Activated CD4-positive, alpha-beta T cell treated with anti-CD3 and anti-CD28 coated beads, Interleukin-2, amount 10 ng/mL, durations not matched to agents 7 days and 5 days (primary cell): ENCODE results near the gene SLC25A14. TPM values are rescaled to one million over a fixed set of nuclear protein-coding genes. Genes with fewer than 3 reads are reported as not detected.
A peak's percentile ranks its signal among the peaks of the same experiment; 100 is the strongest.
"Not testable (repeated sequence)": the region's sequence is repeated elsewhere in the genome, so short reads cannot be mapped to it uniquely, and the experiment has no call there.

Source experiments
- CTCF ChIA-PET: fragments of 350-600 bp; sonication (Branson Sonifier 250); formaldehyde crosslinking; loops from one replicate; lab custom pipeline; 2021; ENCODE audit warnings: antibody characterized with exemption; lab: Charles Lee
- POLR2A ChIA-PET: fragments of 350-600 bp; sonication (Branson Sonifier 250); formaldehyde crosslinking; loops from one replicate; lab custom pipeline; 2021; ENCODE audit warnings: antibody characterized with exemption; lab: Charles Lee
- DNase-seq: peaks from one replicate; pipeline ENCODE4 v3.0.0-alpha.2; 2020
- H3K27ac Mint-ChIP-seq: one replicate; pipeline ENCODE4 v1.8.0; 2021; ENCODE audit warnings: mild to moderate bottlenecking, moderate library complexity, mixed read lengths
- H3K27me3 Mint-ChIP-seq: one replicate; pipeline ENCODE4 v1.8.0; 2021; ENCODE audit warnings: mixed read lengths
- H3K36me3 Mint-ChIP-seq: one replicate; pipeline ENCODE4 v1.8.0; 2021; ENCODE audit warnings: low read depth, mixed read lengths
- H3K4me1 Mint-ChIP-seq: one replicate; pipeline ENCODE4 v1.8.0; 2021; ENCODE audit warnings: mixed read lengths
- H3K4me3 Mint-ChIP-seq: one replicate; pipeline ENCODE4 v1.8.0; 2021; ENCODE audit warnings: mild to moderate bottlenecking, moderate library complexity, mixed read lengths
- H3K9me3 Mint-ChIP-seq: one replicate; pipeline ENCODE4 v1.8.0; 2021; ENCODE audit warnings: mixed read lengths
- total RNA-seq, 2 experiments: library from RNA; stranded (reverse); gene quantifications; one replicate each; pipeline ENCODE4 v1.2.3, GENCODE V29; 2021

The SLC25A14 gene
- total RNA-seq, 2 experiments from 2014 or later: 13.2 to 14.8 TPM

DNA sequence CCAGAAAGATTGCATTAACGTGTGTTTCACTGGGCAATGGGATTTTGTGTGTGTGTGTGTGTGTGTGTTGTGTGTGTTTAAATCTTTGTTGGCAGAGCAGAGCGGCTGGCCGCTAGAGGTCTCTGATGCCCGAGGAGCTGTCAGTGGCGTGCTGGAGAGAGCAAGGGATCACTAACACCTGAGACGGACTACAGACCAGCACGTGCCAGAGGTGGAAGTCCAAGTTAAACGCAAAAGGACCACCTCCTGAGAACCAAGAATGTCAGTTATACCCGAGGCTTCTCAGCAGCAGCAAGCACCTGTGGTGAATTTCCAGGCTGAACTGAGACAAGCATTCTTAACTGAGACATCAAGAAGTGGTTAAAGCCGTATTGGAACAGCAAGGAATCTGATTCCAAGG is 9.0 kb upstream of the SLC25A14 start:
- Mint-ChIP-seq H3K9me3 (no peaks in the 10 kb centered on the region), H3K27ac (no peak overlapping the region), H3K4me3 (no peak overlapping the region), H3K4me1 (no peaks in the 10 kb centered on the region), H3K27me3 (peaks cover 13% of the 10 kb centered on the region), H3K36me3 (no peaks in the 10 kb centered on the region)
- ChIA-PET CTCF (interaction anchor here (0.6 to 1.4 kb wide), 2 partner anchors 8 to 99 kb away, joined by 3 read pairs; no protein-coding TSS in a partner anchor), POLR2A (no interaction called here)
- peak; percentile 41 for DNase-seq

DNA sequence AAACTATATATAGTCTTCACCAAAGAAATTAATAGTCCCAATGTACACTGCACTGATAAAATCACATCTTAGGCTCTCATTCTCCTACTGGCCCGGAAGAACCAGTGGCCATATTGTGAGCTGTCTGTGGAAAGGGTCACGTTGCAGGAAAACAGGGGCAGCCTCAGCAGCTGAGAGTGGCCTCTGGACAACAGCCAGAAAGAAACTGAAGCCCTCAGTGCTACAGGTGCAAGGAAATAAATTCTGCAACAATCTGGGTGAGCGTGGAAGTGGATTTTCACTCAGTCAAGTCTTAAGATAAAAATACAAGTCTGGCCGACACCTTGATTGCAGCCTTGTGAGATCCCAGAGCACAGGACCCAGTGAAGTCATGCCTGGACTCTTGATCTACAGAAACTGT is 3.2 kb upstream of the SLC25A14 start:
- Mint-ChIP-seq H3K27ac (no peak overlapping the region), H3K27me3 (no peaks in the 10 kb centered on the region), H3K4me1 (peaks cover 21% of the 10 kb centered on the region), H3K36me3 (no peaks in the 10 kb centered on the region), H3K9me3 (no peaks in the 10 kb centered on the region), H3K4me3 (no peak overlapping the region)
- ChIA-PET POLR2A (no interaction called here), CTCF (no interaction called here)
- DNase-seq: no peak

DNA sequence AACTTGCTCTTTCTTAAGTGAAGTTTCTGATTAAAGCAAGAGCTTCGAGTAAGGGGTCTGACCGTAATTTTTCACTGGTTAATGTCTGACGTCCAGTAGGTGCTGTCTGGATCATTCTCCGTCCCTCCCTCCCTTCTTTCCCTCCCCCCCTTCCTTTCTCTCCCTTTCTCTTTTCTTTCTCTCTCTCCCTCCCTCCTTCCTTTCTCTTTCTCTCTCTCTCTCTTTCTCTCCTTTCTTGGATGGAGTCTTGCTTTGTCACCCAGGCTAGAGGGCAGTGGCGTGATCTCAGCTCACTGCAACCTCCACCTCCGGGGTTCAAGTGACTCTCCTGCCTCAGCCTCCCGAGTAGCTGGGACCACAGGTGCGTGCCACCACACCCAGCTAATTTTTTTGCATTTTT is 850 bp upstream of the SLC25A14 start:
- H3K27ac Mint-ChIP-seq: peak overlapping the region; percentile 96
- POLR2A ChIA-PET: not testable (repeated sequence)

DNA sequence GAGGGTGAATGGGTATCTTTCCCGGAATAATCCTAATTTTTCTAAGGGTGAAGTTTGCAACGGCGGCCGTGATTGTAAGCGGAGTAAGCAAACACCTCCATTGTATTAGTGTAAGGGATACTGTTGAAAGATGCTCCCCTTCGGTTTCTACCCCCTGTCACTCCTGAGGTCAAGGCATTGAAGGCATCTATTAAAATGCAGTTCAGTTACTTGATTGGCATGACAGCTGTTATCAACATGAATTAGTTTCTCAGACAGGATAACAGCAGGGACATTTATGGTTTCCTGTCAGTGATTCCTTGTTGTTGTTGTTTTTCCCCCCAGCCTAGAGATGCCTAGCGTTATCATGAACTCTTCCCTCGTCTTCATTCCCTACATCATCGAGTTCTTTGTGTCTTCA is 552 bp downstream of the SLC25A14 start:
- DNase-seq: no peak
- no peaks in the 10 kb centered on the region for H3K9me3 Mint-ChIP-seq
- CTCF ChIA-PET: no interaction called here
- POLR2A ChIA-PET: no interaction called here
- no peaks in the 10 kb centered on the region for H3K27me3 Mint-ChIP-seq
- peaks cover 1% of the 10 kb centered on the region for H3K36me3 Mint-ChIP-seq
- peak overlapping the region; percentile 90 for H3K27ac Mint-ChIP-seq
- peaks cover 26% of the 10 kb centered on the region for H3K4me1 Mint-ChIP-seq
- H3K4me3 Mint-ChIP-seq: peak overlapping the region; percentile 85

More for the DNA sequence above, 850 bp upstream of the SLC25A14 start:
- not testable (repeated sequence) for DNase-seq, H3K9me3 Mint-ChIP-seq, H3K27me3 Mint-ChIP-seq, H3K36me3 Mint-ChIP-seq
- Mint-ChIP-seq H3K4me3 (peak overlapping the region; percentile 85), H3K4me1 (peaks cover 26% of the 10 kb centered on the region)
- CTCF ChIA-PET: interaction anchor here (1.0 kb wide), 1 partner anchor 8 kb away, joined by 3 read pairs; no protein-coding TSS in a partner anchor

DNA sequence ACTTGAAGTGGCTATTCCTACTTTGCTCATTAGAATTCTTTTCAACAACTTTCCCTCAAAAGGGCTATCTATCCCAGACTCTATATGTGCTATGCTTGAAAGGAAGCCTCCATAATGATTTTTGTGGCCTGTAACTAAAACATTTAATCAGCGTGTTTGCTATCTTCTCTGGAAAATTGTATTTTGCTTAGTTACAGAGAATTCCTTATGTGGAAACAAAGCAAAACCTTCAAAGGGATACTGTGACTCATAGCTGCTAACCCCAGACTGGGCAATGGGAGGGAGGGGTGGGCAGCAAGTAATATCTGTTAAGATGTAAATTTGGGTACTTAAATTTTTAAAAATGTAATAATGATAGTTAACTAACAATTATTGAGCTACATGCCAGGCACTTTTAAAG is 3.7 kb downstream of the SLC25A14 start:
- Mint-ChIP-seq H3K4me1 (peaks cover 26% of the 10 kb centered on the region), H3K36me3 (peaks cover 1% of the 10 kb centered on the region), H3K27me3 (no peaks in the 10 kb centered on the region), H3K9me3 (no peaks in the 10 kb centered on the region), H3K4me3 (no peak overlapping the region), H3K27ac (no peak overlapping the region)
- ChIA-PET CTCF (no interaction called here), POLR2A (no interaction called here)
- DNase-seq: no peak

DNA sequence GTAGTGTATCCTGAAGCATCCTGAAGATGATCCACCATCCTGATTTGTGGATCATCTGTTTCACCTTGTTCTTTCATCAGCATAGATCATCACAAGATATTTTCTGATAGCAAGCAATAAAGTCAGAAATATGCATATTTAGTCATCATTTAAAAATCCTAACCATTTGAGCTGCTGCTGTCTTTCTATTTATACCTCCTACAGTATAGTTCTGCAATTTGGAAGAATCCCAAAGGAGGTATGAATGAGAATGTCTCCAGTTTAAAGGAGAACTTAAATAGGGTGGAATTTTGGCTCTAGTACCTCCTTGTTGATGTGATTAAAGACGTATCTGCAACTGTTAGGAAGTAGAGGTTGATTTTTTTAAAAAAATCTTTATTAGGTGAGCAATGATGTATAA is 7.6 kb downstream of the SLC25A14 start:
- DNase-seq: no peak
- peaks cover 2% of the 10 kb centered on the region for H3K4me1 Mint-ChIP-seq
- POLR2A ChIA-PET: no interaction called here
- H3K36me3 Mint-ChIP-seq: peaks cover 7% of the 10 kb centered on the region
- CTCF ChIA-PET: no interaction called here
- H3K9me3 Mint-ChIP-seq: peaks cover 2% of the 10 kb centered on the region
- H3K27me3 Mint-ChIP-seq: no peaks in the 10 kb centered on the region
- no peak overlapping the region for H3K27ac Mint-ChIP-seq
- H3K4me3 Mint-ChIP-seq: no peak overlapping the region

DNA sequence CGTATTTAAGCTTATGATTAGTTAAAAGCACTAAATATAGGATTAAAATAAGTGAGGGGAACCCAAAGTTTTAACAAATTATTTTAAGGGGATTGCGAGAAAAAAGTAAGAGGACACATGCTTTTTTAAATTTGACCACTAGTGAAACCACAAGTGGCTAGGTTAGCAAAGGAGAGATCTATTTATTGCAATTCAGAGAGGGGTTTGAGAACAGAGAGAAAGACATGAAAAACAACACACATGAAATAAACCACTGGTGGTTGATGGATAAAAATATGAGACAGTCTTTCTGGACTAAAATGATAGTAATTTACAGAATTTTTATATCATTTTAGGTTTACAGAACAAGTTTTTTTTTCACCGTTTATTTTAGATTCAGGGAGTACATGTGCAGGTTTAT is 11.8 kb downstream of the SLC25A14 start:
- POLR2A ChIA-PET: no interaction called here
- CTCF ChIA-PET: no interaction called here

DNA sequence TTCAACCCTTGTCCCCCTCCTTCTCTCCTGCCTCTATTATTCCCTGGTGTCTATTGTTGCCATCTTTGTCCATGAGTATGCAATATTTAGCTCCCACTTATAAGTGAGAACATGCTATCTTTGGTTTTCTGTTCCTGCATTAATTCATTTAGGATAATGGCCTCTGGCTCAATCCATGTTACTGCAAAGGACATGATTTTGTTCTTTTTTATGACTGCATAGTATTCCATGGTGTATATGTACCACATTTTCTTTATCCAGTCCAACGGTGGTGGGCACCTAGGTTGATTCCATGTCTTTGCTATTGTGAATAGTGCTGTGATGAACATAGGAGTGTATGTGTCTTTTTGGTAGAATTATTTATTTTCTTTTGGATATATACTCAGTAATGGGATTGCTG is 12.3 kb downstream of the SLC25A14 start:
- H3K27me3 Mint-ChIP-seq, H3K27ac Mint-ChIP-seq, DNase-seq, H3K9me3 Mint-ChIP-seq, CTCF ChIA-PET, POLR2A ChIA-PET, H3K4me1 Mint-ChIP-seq, H3K4me3 Mint-ChIP-seq: not testable (repeated sequence)
- H3K36me3 Mint-ChIP-seq: peaks cover 11% of the 10 kb centered on the region

More for the DNA sequence above, 11.8 kb downstream of the SLC25A14 start:
- Mint-ChIP-seq H3K36me3 (peaks cover 11% of the 10 kb centered on the region), H3K27me3 (no peaks in the 10 kb centered on the region), H3K4me1 (no peaks in the 10 kb centered on the region), H3K27ac (no peak overlapping the region), H3K4me3 (no peak overlapping the region), H3K9me3 (peaks cover 2% of the 10 kb centered on the region)
- DNase-seq: no peak

DNA sequence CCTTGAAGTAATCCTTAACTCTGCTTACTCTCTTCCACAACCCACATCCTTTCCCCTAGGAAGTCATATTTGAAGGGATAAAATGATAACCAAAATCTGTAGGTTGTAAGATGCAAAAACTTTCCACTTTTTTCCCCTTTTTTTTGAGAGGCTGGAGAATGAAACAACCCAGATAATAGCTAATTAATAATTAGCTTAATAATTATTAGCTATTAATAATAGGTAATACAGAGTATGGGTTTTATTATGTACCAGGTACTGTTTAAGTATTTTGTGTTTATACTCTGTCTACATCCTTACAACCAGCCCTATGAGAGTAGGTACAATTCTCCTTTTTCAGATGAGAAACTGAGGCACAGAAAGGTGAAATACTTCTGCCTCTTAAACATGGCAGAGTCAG is 36.4 kb downstream of the SLC25A14 start:
- ChIA-PET CTCF (no interaction called here), POLR2A (no interaction called here)
- Mint-ChIP-seq H3K9me3 (no peaks in the 10 kb centered on the region), H3K4me1 (no peaks in the 10 kb centered on the region), H3K4me3 (no peak overlapping the region), H3K27ac (no peak overlapping the region), H3K27me3 (no peaks in the 10 kb centered on the region), H3K36me3 (peaks cover 3% of the 10 kb centered on the region)
- DNase-seq: no peak

DNA sequence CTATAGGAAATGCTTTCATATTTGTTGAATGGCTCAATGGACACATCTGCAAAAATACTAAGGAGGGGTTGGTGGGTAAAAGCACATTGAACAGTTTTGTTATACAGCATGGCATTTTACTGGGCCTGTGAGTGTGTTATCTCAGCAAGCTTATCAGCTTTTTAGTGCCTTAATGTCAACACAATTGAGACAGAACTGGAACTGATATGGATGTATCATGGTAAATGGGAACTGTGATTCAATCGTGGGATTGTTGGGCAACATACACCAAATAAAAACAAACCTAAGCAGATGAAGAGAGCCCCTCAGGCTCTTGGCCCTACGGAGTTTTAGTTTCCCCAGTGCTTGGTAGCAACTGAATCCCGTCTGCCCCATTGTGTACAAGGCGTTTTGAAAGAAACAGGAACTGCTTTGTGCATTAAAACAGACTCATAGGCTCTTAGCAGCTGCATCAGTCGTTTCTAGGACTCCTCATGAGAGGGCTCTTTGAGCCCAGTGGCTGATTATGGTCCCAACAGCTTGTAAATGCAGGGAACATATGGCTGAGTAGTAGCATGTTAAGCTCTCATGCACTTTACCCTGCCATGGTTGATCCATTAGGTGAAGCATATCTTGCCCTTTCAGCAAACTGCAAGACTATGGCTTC is 38.4 kb downstream of the SLC25A14 start:
- POLR2A ChIA-PET: no interaction called here
- CTCF ChIA-PET: interaction anchor here (0.8 kb wide), 1 partner anchor 64 kb away, joined by 3 read pairs; no protein-coding TSS in a partner anchor
- H3K36me3 Mint-ChIP-seq: no peaks in the 10 kb centered on the region
- DNase-seq: no peak
- H3K4me3 Mint-ChIP-seq: no peak overlapping the region
- H3K27ac Mint-ChIP-seq: no peak overlapping the region
- H3K27me3 Mint-ChIP-seq: peaks cover 2% of the 10 kb centered on the region
- no peaks in the 10 kb centered on the region for H3K4me1 Mint-ChIP-seq
- H3K9me3 Mint-ChIP-seq: no peaks in the 10 kb centered on the region

DNA sequence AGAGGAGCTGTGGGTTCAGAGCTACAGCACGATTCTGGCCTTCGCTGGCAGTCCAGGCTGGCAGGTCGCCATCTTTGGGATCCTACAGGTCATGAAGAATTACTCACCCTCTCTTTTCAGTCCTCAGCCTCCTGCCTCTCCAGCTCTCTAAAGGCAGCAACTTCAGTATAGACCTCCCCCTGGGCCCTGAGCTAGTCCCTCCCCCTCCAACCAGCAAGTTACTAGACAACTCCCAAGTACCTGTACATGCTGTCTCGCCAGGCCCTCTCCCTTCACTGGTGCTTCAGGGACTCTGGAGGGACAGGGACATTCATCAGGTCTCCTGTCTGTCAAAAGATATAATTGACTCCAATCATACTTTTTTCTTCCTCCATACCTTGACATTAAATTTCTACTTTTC is 45.8 kb downstream of the SLC25A14 start, which contains the start of gene GPR119:
Gene GPR119, minus strand, starts transcription at position 155 of the 400 bp plus-strand sequence. CDS start 227 bp downstream, outside the sequence.
- Mint-ChIP-seq H3K27me3 (peaks cover 5% of the 10 kb centered on the region), H3K4me1 (no peaks in the 10 kb centered on the region), H3K4me3 (no peak within 1 kb of the TSS), H3K36me3 (no peaks in the 10 kb centered on the region), H3K9me3 (no peaks in the 10 kb centered on the region), H3K27ac (no peak within 1 kb of the TSS)
- CTCF ChIA-PET: no interaction called here
- no peak for DNase-seq
- POLR2A ChIA-PET: no interaction called here

DNA sequence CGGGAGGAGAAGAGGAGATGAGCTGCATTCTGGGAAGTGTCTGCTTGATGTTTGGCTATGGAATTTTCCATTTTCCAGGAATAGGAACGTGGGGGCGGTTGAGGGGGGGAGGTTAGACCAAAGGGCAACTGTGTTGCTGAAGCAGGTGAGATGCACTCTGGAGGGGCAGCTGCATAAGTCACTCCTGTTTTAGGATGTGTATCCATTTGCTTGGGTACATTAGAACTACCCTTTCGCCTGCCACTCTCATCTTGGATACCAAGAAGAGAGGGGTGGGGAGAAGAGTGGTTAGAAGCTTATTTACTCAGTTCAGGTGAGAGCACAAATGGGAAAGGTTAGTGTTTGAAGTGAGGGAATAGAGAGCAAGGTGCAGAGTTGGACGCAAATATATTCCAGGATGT is 46.7 kb downstream of the SLC25A14 start:
- DNase-seq: no peak
- Mint-ChIP-seq H3K9me3 (no peaks in the 10 kb centered on the region), H3K27ac (no peak overlapping the region), H3K4me3 (no peak overlapping the region), H3K27me3 (peaks cover 5% of the 10 kb centered on the region), H3K4me1 (no peaks in the 10 kb centered on the region), H3K36me3 (no peaks in the 10 kb centered on the region)
- ChIA-PET CTCF (no interaction called here), POLR2A (no interaction called here)

DNA sequence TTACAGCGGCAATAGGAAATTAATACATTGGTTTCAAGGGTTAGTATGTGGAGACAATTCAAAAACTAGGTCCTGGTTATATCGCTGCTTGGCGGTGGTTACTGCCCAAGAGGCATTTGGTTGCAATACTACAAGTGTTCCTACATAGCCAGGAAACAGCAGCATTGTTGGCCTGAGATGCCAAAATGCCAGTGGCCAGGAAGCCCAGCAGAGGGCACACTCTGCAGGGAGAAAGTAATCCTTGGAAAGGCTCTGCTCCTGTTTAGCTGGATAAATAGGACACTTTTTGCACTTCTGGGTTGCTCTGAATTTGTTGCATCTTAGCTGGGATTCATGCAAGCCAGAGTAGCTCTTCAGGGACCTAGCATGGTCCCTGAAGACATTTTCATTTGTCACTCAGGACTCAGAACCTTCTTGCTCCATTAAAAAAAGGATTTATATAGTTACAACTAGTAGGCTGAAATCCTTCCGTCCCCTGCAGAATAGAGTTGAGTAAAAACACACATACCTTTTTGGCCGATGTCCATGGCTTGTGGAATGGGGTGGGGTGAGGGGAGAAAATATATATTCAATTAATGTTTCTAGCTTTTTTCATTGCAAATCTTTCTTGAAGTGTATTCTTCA is 53.8 kb downstream of the SLC25A14 start:
- DNase-seq: peak; percentile 7
- H3K4me1 Mint-ChIP-seq: no peaks in the 10 kb centered on the region

More for the DNA sequence above, 53.8 kb downstream of the SLC25A14 start:
- no peaks in the 10 kb centered on the region for H3K36me3 Mint-ChIP-seq
- POLR2A ChIA-PET: no interaction called here
- peaks cover 15% of the 10 kb centered on the region for H3K27me3 Mint-ChIP-seq
- no peak overlapping the region for H3K4me3 Mint-ChIP-seq
- no peaks in the 10 kb centered on the region for H3K9me3 Mint-ChIP-seq
- CTCF ChIA-PET: interaction anchor here (0.9 kb wide), 1 partner anchor 8 kb away, joined by 3 read pairs; the partner anchor contains the start of gene RBMX2
- H3K27ac Mint-ChIP-seq: no peak overlapping the region
